PFSK-1 (cell line): Measurements from ENCODE around the gene BTBD9.

Experiments used
- POLR2AphosphoS5 ChIP-seq: IDR thresholded peaks from 2 replicates; pipeline ENCODE4 v1.6.1; 2012; ENCODE audit warnings: low read depth, mild to moderate bottlenecking, control low read depth, low read length, moderate library complexity
- SIN3A ChIP-seq: IDR thresholded peaks from 2 replicates; pipeline ENCODE4 v1.6.1; 2012; ENCODE audit warnings: mild to moderate bottlenecking, low read length, moderate library complexity, borderline replicate concordance; ENCODE audit not compliant: insufficient read depth
- TAF1 ChIP-seq: IDR thresholded peaks from 2 replicates; pipeline ENCODE4 v1.6.1; 2012; ENCODE audit warnings: low read length, control low read depth, borderline replicate concordance; ENCODE audit not compliant: insufficient read depth
- TF ChIP-seq, protein P1 (sequence below), 2 experiments: IDR thresholded peaks; 2 replicates each; pipeline versions ENCODE4 v1.6.1 to v1.8.0; 2011 to 2012; ENCODE audit warnings: low read depth in 2 of 2, low read length in 2 of 2, control low read depth in 1 of 2, inconsistent platforms in 1 of 2, mild to moderate bottlenecking in 1 of 2, moderate library complexity in 1 of 2; ENCODE audit not compliant: insufficient read depth in 1 of 2

DNA sequence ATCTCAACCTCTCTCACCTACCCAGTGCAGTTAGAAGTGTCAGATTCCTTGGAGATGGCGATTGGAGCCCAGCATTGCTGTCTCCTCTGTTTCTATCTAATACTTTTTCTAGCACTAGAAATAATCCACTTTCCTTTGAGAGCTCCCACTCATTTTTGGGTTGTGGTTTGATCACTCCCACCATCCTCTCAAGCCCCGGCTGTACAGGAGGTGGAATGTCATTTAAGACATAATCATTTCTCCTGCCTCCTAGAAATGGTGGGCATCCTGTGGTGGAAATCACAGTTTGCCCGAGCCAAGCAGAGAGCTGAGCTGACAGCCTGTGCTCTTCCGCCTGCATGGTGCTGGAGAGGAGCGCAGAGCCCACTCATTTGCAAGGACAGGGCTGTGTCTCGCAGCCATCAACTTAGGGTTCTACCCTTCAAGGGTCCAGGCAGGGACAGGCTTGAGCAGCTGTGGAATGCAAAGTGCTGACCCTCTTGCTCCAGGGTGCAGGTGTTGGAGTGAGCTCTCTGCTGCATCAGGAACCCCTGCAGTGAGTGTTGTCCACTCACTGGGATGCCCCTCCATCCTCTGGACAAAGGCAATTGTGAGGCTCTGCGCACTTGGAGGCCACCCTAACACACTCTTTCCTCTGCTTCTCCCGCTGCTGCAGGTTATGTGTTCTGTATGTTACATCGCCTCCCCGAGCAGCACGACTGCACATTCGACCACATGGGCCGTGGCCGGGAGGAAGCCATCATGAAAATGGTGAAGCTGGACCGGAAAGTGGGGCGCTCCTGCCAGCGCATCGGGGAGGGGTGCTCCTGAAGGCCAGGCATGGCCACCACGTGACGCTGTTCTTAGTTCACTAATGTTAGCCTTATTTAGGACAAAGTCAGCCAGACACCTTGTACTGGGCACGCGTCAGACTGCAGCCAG is 487.9 kb downstream of the BTBD9 start:
- no peak for TF ChIP-seq TAF1
- TF ChIP-seq POLR2AphosphoS5 = no peak
- TF ChIP-seq, protein P1, sequence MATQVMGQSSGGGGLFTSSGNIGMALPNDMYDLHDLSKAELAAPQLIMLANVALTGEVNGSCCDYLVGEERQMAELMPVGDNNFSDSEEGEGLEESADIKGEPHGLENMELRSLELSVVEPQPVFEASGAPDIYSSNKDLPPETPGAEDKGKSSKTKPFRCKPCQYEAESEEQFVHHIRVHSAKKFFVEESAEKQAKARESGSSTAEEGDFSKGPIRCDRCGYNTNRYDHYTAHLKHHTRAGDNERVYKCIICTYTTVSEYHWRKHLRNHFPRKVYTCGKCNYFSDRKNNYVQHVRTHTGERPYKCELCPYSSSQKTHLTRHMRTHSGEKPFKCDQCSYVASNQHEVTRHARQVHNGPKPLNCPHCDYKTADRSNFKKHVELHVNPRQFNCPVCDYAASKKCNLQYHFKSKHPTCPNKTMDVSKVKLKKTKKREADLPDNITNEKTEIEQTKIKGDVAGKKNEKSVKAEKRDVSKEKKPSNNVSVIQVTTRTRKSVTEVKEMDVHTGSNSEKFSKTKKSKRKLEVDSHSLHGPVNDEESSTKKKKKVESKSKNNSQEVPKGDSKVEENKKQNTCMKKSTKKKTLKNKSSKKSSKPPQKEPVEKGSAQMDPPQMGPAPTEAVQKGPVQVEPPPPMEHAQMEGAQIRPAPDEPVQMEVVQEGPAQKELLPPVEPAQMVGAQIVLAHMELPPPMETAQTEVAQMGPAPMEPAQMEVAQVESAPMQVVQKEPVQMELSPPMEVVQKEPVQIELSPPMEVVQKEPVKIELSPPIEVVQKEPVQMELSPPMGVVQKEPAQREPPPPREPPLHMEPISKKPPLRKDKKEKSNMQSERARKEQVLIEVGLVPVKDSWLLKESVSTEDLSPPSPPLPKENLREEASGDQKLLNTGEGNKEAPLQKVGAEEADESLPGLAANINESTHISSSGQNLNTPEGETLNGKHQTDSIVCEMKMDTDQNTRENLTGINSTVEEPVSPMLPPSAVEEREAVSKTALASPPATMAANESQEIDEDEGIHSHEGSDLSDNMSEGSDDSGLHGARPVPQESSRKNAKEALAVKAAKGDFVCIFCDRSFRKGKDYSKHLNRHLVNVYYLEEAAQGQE (IDR thresholded peaks at IDR 0.05; ENCODE audit: insufficient read depth in 1 of 2, low read depth in 2 of 2, low read length in 2 of 2) = no peak
- TF ChIP-seq SIN3A = no peak
